D721Med (cell line): Measurements from ENCODE around the gene BLOC1S3.

Experiments used
- DNase-seq: peaks from one replicate; pipeline ENCODE4 v3.0.0; 2011; ENCODE audit warnings: low spot score; ENCODE audit not compliant: insufficient read length
- FAIRE-seq: peaks from 2 replicates; lab custom pipeline; 2011; peaks lifted over from hg19 to GRCh38; lab: Jason Lieb, UNC
- TF ChIP-seq, protein P1 (sequence below): IDR thresholded peaks from 2 replicates; pipeline ENCODE4 v1.5.1; 2012; ENCODE audit warnings: mild to moderate bottlenecking, control low read depth; ENCODE audit not compliant: insufficient read depth; ENCODE audit errors: missing control alignments

BLOC1S3 gene

DNA sequence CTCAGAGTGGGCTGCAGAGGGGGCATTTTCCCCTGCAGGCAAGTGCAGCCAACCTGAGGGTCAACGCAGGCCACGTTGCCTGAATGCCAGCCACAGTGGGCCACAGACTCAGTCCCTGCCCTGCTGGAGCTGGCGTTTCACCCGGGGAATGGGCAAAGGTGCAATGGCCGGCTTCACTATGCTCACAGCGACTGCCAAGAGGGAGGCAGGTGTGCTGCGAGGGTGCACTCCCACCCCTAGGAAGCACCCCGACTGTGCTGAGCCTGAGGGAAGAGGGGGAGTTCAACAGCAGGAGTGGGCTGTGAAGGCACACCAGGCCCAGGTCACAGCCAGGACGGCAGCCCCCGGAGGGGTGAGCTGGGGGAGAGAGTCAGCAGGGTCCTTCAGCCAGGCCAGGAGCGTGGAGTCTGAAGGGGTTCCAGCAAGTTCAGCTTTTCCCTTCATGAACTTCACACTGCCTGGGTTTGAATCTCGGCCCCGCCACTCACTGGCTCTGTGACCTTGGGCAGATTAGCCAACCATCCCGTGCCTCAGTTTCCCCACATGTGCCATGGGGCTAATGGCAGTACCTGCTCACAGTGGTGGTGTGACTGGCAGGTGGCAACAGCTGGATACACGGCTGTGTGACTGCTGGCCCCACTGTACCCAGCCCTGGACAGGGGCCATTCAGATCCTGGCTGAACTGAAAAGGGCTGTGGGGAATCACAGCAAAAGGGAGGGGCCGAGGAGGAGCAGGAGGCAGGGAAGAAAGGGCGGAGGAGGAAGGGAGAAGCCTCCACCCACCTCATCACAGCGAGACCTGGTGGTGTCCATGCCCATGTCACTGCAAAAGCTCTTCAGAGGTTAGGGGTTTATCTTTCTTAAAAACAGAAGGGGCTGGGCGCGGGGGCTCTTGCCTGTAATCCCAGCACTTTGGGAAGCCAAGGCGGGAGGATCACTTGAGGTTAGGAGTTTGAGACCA, 8.2 kb upstream of the BLOC1S3 start:
- TF ChIP-seq, protein P1, sequence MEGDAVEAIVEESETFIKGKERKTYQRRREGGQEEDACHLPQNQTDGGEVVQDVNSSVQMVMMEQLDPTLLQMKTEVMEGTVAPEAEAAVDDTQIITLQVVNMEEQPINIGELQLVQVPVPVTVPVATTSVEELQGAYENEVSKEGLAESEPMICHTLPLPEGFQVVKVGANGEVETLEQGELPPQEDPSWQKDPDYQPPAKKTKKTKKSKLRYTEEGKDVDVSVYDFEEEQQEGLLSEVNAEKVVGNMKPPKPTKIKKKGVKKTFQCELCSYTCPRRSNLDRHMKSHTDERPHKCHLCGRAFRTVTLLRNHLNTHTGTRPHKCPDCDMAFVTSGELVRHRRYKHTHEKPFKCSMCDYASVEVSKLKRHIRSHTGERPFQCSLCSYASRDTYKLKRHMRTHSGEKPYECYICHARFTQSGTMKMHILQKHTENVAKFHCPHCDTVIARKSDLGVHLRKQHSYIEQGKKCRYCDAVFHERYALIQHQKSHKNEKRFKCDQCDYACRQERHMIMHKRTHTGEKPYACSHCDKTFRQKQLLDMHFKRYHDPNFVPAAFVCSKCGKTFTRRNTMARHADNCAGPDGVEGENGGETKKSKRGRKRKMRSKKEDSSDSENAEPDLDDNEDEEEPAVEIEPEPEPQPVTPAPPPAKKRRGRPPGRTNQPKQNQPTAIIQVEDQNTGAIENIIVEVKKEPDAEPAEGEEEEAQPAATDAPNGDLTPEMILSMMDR, result no peak
- no peak for FAIRE-seq
- DNase-seq, result no peak

DNA sequence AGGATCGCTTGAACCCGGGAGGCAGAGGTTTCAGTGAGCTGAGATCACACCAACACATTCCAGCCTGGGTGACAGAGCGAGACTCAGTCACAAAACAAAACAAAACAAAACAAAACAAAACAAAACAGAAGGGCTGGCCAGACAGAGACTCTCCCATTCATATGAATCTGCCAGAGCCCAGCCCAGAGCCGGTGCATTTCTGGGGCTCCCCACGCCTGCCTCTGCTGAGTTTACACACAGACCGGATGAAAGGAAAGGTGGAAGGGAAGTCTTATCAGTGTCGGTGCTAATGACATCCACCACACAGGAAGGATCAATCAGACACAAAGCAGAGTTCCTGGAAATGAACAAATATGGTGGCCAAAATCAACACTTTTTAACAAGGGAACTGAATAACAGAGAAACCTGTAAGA, 7.4 kb upstream of the BLOC1S3 start:
- TF ChIP-seq, protein P1, result no peak
- no peak for DNase-seq

DNA sequence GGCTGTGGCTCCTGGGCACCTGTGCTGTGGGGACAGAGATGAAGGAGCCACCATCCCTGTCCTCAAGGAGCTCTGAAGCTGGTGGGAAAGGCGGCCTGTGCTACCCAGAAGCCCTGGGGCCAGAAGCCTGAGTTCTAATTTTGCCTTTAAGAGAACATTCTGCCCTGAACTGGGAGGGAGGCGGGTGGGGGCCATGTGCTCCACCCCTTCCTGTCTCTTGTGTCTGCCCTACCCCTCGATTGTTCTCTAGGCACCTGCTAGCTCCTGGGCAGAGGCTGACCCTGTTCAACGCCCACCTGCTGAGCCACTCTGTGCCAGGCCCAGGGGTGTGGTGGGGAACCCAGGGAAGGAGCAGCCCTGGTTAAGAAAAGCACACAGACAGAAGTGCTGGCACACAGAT, 6.4 kb upstream of the BLOC1S3 start:
- DNase-seq (no peak), FAIRE-seq (no peak)
- TF ChIP-seq, protein P1, result no peak

More for the DNA sequence above, 7.4 kb upstream of the BLOC1S3 start:
- FAIRE-seq, result no peak

DNA sequence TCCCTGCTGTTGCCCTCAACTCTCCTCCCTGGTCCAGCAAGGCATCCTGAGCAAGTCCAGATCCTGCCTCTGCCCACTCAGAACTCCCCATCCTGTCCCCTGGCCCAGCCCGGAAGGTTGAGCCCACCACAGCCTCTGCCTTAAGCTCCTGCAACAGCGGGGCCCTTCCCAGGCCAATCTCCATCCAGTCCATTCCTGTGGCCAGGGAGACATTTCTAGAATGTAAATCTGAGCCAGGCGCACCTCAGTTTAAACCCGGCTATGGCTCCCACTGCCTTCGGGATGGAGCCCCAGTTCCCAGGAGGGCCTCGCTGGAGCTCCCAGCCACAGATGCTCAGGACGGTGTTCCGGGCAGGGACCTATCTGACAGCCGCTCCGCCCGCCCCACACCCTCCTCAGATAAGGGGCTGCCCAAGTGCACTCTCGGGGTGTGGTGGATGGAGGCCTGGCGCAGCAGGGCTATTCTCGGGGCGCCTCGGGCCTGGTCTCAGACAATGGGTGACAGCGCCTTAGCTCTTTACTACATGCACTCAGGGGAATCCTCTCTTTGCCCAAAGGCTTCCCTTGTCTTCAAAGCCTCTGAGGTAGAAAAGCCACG, 5.9 kb upstream of the BLOC1S3 start:
- FAIRE-seq, result no peak
- no peak for DNase-seq
- TF ChIP-seq, protein P1, result no peak

DNA sequence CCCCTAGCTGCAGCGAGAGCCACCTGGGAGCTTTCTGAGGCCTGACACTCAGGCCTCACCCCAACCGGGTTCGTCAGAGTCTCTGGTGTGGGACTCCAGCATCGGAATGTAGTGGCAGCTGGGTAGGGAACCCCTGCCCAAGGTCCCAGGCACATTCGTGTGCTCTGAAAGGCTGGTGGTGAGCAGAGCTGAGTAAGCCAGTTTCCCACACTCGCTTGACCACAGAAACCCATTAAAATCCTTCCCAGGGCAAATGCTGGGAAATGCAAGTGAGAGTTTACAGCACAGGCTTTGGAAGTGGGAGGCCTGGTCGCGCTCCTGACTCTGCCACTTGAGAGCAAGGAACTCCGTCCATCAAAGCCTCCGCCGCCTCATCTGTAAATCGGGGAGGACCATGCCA, 4.8 kb upstream of the BLOC1S3 start:
- DNase-seq (no peak), FAIRE-seq (no peak)
- TF ChIP-seq, protein P1, result no peak

DNA sequence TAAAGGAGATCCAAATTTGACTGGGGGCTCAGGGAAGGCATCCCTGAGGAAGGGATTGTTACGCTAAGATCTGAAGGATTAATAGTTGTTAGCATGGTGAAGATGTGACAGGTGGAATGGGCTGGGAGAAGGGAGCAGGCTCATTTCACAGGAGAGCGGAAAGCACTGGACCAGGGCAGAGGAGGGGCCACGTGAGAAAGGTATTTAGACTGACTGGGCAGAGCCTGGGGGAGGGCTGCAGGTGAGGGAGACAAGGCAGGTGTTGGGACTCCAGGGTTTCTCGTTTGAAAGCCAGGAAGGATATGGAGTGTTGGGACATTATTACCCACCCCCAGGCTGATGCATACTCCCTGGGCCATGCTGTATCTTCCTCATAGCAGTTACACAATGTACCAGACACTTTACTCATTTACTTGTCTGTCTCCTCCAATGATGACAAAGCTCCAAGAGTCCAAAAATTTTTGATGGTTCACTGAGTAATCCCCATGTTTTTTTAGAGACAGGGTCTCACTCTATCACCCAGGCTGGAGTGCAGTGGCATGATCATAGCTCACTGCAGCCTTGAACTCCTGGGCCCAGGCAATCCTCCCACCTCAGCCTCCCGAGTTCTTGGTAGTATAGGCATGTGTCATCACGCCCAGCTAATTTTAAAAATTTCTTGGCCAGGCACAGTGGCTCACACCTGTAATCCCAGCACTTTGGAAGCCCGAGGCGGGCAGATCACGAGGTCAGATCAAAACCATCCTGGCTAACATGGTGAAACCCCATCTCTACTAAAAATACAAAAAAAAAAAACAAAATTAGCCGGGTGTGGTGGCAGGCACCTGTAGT, 2.9 kb upstream of the BLOC1S3 start:
- no peak for FAIRE-seq

More for the DNA sequence above, 2.9 kb upstream of the BLOC1S3 start:
- DNase-seq, result no peak
- TF ChIP-seq, protein P1, result no peak
